Esophagus squamous epithelium (tissue), 5 donors: ENCODE results near the gene RWDD3. TPM values are rescaled to one million over a fixed set of nuclear protein-coding genes. Genes with fewer than 3 reads are reported as not detected.

ENCODE experiments used
- DNase-seq: peaks from one replicate; lab custom pipeline; 2025; lab: John Stamatoyannopoulos, UW
- H3K27ac ChIP-seq, 4 donors: fragments of 200-600 bp; sonication (generic); one replicate each; pipeline ENCODE4 v1.5.1; 2016 to 2019; ENCODE audit warnings: mild to moderate bottlenecking in 1 of 4
- H3K27me3 ChIP-seq, 4 donors: fragments of 200-600 bp; sonication (generic); 1 replicate in 3 of 4; 2 replicates in 1 of 4; pipeline versions ENCODE4 v1.5.1 to v1.6.0; 2017 to 2021; ENCODE audit warnings: antibody characterized with exemption in 1 of 4
- H3K36me3 ChIP-seq, 3 donors: fragments of 200-600 bp; sonication (generic); one replicate each; pipeline ENCODE4 v1.5.1; 2016 to 2019
- H3K4me1 ChIP-seq, 3 donors: fragments of 200-600 bp; sonication (generic); one replicate each; pipeline ENCODE4 v1.5.1; 2017 to 2019
- H3K4me3 ChIP-seq, 4 donors: fragments of 200-600 bp; sonication (generic); 1 replicate in 3 of 4; 2 replicates in 1 of 4; pipeline ENCODE4 v1.5.1; 2016 to 2019; ENCODE audit warnings: mild to moderate bottlenecking in 2 of 4, moderate library complexity in 1 of 4
- H3K9me3 ChIP-seq, 3 donors: fragments of 200-600 bp; sonication (generic); one replicate each; pipeline ENCODE4 v1.5.1; 2016 to 2019
- CTCF ChIP-seq, 6 experiments: fragments of 450-650 bp in 4 of 6; fragments of 200-600 bp in 2 of 6; sonication (generic) in 2 of 6; IDR thresholded peaks; one replicate each; pipeline ENCODE4 v1.5.1; 2016 to 2019; ENCODE audit warnings: antibody characterized with exemption in 6 of 6, mild to moderate bottlenecking in 4 of 6, moderate library complexity in 4 of 6
- POLR2A ChIP-seq, 4 donors: fragments of 450-650 bp; IDR thresholded peaks; one replicate each; pipeline ENCODE4 v1.6.1; 2017; ENCODE audit warnings: antibody characterized with exemption in 4 of 4, mild to moderate bottlenecking in 4 of 4, moderate library complexity in 3 of 4
- WGBS, 2 donors: methylation state at CpG; one replicate each; pipeline ENCODE4 v1.1.5; 2018; 5-methylcytosine and 5-hydroxymethylcytosine counted together
- intact Hi-C: fragments of 100-400 bp; cut with DNase I; formaldehyde crosslinking; loops from one replicate; pipeline ENCODE4 v1.15.0; 2022
- total RNA-seq, 4 donors: library from RNA; depleted of rRNA; stranded (reverse); fragments of >200 nt; gene quantifications; one replicate each; pipeline ENCODE4 v1.1.0, GENCODE V29; 2016
- donor health status: DM: yes; HTN: yes; CAD: no.

RWDD3 gene
- total RNA-seq, 4 donors from 2014 or later: 1.8 to 11.8 (median 7.6) TPM

GRCh38 chr1:95197616-95198252, 36.3 kb upstream of the RWDD3 start:
- Histone ChIP-seq H3K36me3 (no peaks in the 10 kb centered on the region), H3K27ac (no peak overlapping the region), H3K4me3 (no peak overlapping the region), H3K27me3 (no peaks in the 10 kb centered on the region), H3K9me3 (no peaks in the 10 kb centered on the region), H3K4me1 (peaks cover 0 to 11% (median 0%) of the 10 kb centered on the region in 3 donors)
- no peak for DNase-seq
- TF ChIP-seq CTCF (IDR thresholded peaks at IDR 0.05): no peak
- TF ChIP-seq POLR2A (IDR thresholded peaks at IDR 0.05): no peak
- 17 to 43% methylated on average over 1 of the region's 1 CpG for WGBS, 2 donors
- intact Hi-C loops: no loop called here

GRCh38 chr1:95201905-95202304, 32.1 kb upstream of the RWDD3 start:
- DNase-seq: no peak
- H3K27ac ChIP-seq: no peak overlapping the region
- no peaks in the 10 kb centered on the region for H3K9me3 ChIP-seq
- H3K36me3 ChIP-seq: no peaks in the 10 kb centered on the region
- H3K4me3 ChIP-seq: no peak overlapping the region
- H3K27me3 ChIP-seq: no peaks in the 10 kb centered on the region
- peaks cover 0 to 11% (median 0%) of the 10 kb centered on the region in 3 donors for H3K4me1 ChIP-seq
- intact Hi-C loops: no loop called here
- no peak for TF ChIP-seq CTCF (IDR thresholded peaks at IDR 0.05)
- no peak for TF ChIP-seq POLR2A (IDR thresholded peaks at IDR 0.05)

- TF ChIP-seq CTCF (IDR thresholded peaks at IDR 0.05) (no peak), POLR2A (IDR thresholded peaks at IDR 0.05) (no peak)
- Histone ChIP-seq H3K9me3 (no peaks in the 10 kb centered on the region), H3K4me1 (no peaks in the 10 kb centered on the region), H3K4me3 (no peak overlapping the region), H3K36me3 (no peaks in the 10 kb centered on the region), H3K27me3 (no peaks in the 10 kb centered on the region), H3K27ac (peak overlapping the region in 1 of 4 donors; percentile 14)
- 27 to 40% methylated on average over 1 of the region's 1 CpG for WGBS, 2 donors
- intact Hi-C loops: no loop called here
- no peak for DNase-seq
Observed at GRCh38 chr1:95203908-95204437, 30.0 kb upstream of the RWDD3 start.

- 88 to 95% methylated on average over 2 of the region's 2 CpGs for WGBS, 2 donors
- TF ChIP-seq CTCF (IDR thresholded peaks at IDR 0.05): no peak
- TF ChIP-seq POLR2A (IDR thresholded peaks at IDR 0.05): no peak
Observed at GRCh38 chr1:95206514-95206913, 27.5 kb upstream of the RWDD3 start.

GRCh38 chr1:95207223-95207935, 26.6 kb upstream of the RWDD3 start:
- H3K4me3 ChIP-seq: no peak overlapping the region
- H3K4me1 ChIP-seq: no peaks in the 10 kb centered on the region
- H3K27ac ChIP-seq: peak overlapping the region in 1 of 4 donors; percentile 19
- TF ChIP-seq CTCF (IDR thresholded peaks at IDR 0.05) (no peak), POLR2A (IDR thresholded peaks at IDR 0.05) (no peak)
- DNase-seq: no peak
- WGBS, 2 donors: 77 to 80% methylated on average over 6 of the region's 6 CpGs
- intact Hi-C loops: no loop called here
- H3K36me3 ChIP-seq: no peaks in the 10 kb centered on the region
- no peaks in the 10 kb centered on the region for H3K27me3 ChIP-seq
- H3K9me3 ChIP-seq: no peaks in the 10 kb centered on the region

More at GRCh38 chr1:95206514-95206913, 27.5 kb upstream of the RWDD3 start:
- no peak overlapping the region for H3K4me3 ChIP-seq
- DNase-seq: no peak
- H3K27me3 ChIP-seq: no peaks in the 10 kb centered on the region
- no peak overlapping the region for H3K27ac ChIP-seq
- H3K4me1 ChIP-seq: no peaks in the 10 kb centered on the region
- intact Hi-C loops: no loop called here
- H3K36me3 ChIP-seq: no peaks in the 10 kb centered on the region
- no peaks in the 10 kb centered on the region for H3K9me3 ChIP-seq
